Aorta (tissue), 5 donors: ENCODE results near the gene C1RL. TPM values are rescaled to one million over a fixed set of nuclear protein-coding genes. Genes with fewer than 3 reads are reported as not detected.

Experiments used
- ATAC-seq: fragments of 200-7000 bp; cut with Tn5 transposase; one replicate; pipeline ENCODE4 v1.9.1; 2022; ENCODE audit warnings: moderate library complexity; ENCODE audit not compliant: low FRiP score
- DNase-seq, 2 donors: peaks; one replicate each; pipeline ENCODE4 v3.0.0-alpha.2; 2020
- H3K27ac ChIP-seq, 2 donors: one replicate each; pipeline ENCODE4 v1.5.1; 2013; ENCODE audit warnings: low read length in 2 of 2, mild to moderate bottlenecking in 2 of 2, moderate library complexity in 2 of 2, control low read depth in 1 of 2, inconsistent platforms in 1 of 2, low read depth in 1 of 2
- H3K27me3 ChIP-seq, 2 donors: one replicate each; pipeline ENCODE4 v1.6.1; 2013; ENCODE audit warnings: control low read depth in 1 of 2, low read length in 1 of 2, mild to moderate bottlenecking in 1 of 2, moderate library complexity in 1 of 2; ENCODE audit not compliant: insufficient read depth in 2 of 2, control insufficient read depth in 1 of 2
- H3K36me3 ChIP-seq, 2 donors: one replicate each; pipeline ENCODE4 v1.6.1; 2013; ENCODE audit warnings: control low read depth in 1 of 2, low read length in 1 of 2, mild to moderate bottlenecking in 1 of 2; ENCODE audit not compliant: insufficient read depth in 2 of 2, control insufficient read depth in 1 of 2
- H3K4me1 ChIP-seq, 2 donors: one replicate each; pipeline ENCODE4 v1.6.1; 2013; ENCODE audit warnings: low read length in 2 of 2, control low read depth in 1 of 2, mild to moderate bottlenecking in 1 of 2, moderate library complexity in 1 of 2; ENCODE audit not compliant: insufficient read depth in 2 of 2, control insufficient read depth in 1 of 2
- H3K4me3 ChIP-seq, 2 donors: one replicate each; pipeline ENCODE4 v1.5.1; 2013; ENCODE audit warnings: low read length in 2 of 2, control low read depth in 1 of 2, mild to moderate bottlenecking in 1 of 2
- H3K9me3 ChIP-seq: one replicate; pipeline ENCODE4 v1.6.1; 2013; ENCODE audit warnings: mild to moderate bottlenecking, low read length; ENCODE audit not compliant: control insufficient read depth
- WGBS, 2 donors: extraction: QIAGEN DNeasy Blood & Tissue Kit; methylation state at CpG; one replicate each; pipeline ENCODE4 v1.1.7; 2013; 5-methylcytosine and 5-hydroxymethylcytosine counted together
- intact Hi-C, 2 donors: fragments of 100-400 bp; cut with DNase I; formaldehyde crosslinking; loops; one replicate each; pipeline versions ENCODE4 v1.14.2 to v1.15.0; 2022
- polyA plus RNA-seq, 2 donors: library from polyadenylated mRNA; stranded (reverse); fragments of 200-250 nt; gene quantifications; one replicate each; pipeline ENCODE4 v1.2.3, GENCODE V29; 2013
- total RNA-seq, 2 donors: library from RNA; stranded (reverse); fragmentation: NEBNext Ultra II Directional; extraction: Animal tissue kit (Norgen Biotek cat#: 25700); gene quantifications; one replicate each; pipeline ENCODE4 v1.2.1, GENCODE V29; 2021
- donor health status: healthy with polysubstance abuse.
- donor health status: Bipolar disorder and iron deficiency.
- donor health status: DM: no; HTN: no; CAD: no.
- donor health status: DM: no; HTN: no; CAD: no.
- donor health status: DM: yes; HTN: yes; CAD: no.

The C1RL gene
- total and polyA plus RNA-seq, 4 donors = 14.5 to 139 (median 83.6) TPM

GRCh38 chr12:7130701-7131501 is 21.9 kb upstream of the C1RL start:
- peak overlapping the region; percentile 37 to 66 for H3K4me3 ChIP-seq
- 5% methylated on average over 29 to 32 of the region's 32 CpGs for WGBS, 2 donors
- ATAC-seq (peak; percentile 67), DNase-seq (peak in 1 of 2 donors; percentile 71)
- no peaks in the 10 kb centered on the region for H3K9me3 ChIP-seq
- no peaks in the 10 kb centered on the region for H3K27me3 ChIP-seq
- no peaks in the 10 kb centered on the region for H3K4me1 ChIP-seq
- no peaks in the 10 kb centered on the region for H3K36me3 ChIP-seq
- intact Hi-C loops = no loop called here
- peak overlapping the region in 1 of 2 donors; percentile 22 for H3K27ac ChIP-seq

GRCh38 chr12:7129872-7130691 is 21.1 kb upstream of the C1RL start, which contains the start of gene CLSTN3:
TSS of gene CLSTN3 (plus strand) at chr12:7130371. CDS start at chr12:7130649, 278 bp downstream.
- intact Hi-C loops = no loop called here
- Histone ChIP-seq H3K4me3 (peak within 1 kb of the TSS; percentile 37 to 66), H3K36me3 (no peaks in the 10 kb centered on the region), H3K27me3 (no peaks in the 10 kb centered on the region), H3K9me3 (no peaks in the 10 kb centered on the region), H3K27ac (peak within 1 kb of the TSS in 1 of 2 donors; percentile 35), H3K4me1 (no peaks in the 10 kb centered on the region)
- peak; percentile 89 for ATAC-seq
- DNase-seq = peak; percentile 81 to 96
- 0% methylated on average over 28 to 40 of the region's 40 CpGs for WGBS, 2 donors

- H3K27me3 ChIP-seq = no peaks in the 10 kb centered on the region
- H3K36me3 ChIP-seq = no peaks in the 10 kb centered on the region
- no peak for DNase-seq
- H3K27ac ChIP-seq = no peak overlapping the region
- ATAC-seq = no peak
- intact Hi-C loops = no loop called here
- WGBS, 2 donors = 3% methylated on average over 19 of the region's 19 CpGs
- no peaks in the 10 kb centered on the region for H3K9me3 ChIP-seq
- peak overlapping the region; percentile 37 to 66 for H3K4me3 ChIP-seq
- H3K4me1 ChIP-seq = no peaks in the 10 kb centered on the region
These were observed 20.4 kb upstream of the C1RL start for GRCh38 chr12:7129287-7129871.

GRCh38 chr12:7128681-7129286 is 19.8 kb upstream of the C1RL start, which contains the start of gene RBP5:
TSS of gene RBP5 (minus strand) at chr12:7128889. CDS start at chr12:7128775, 114 bp downstream.
- peak within 1 kb of the TSS; percentile 37 to 66 for H3K4me3 ChIP-seq
- intact Hi-C loops = no loop called here
- no peaks in the 10 kb centered on the region for H3K9me3 ChIP-seq
- H3K27ac ChIP-seq = no peak within 1 kb of the TSS
- no peak for ATAC-seq
- 79 to 82% methylated on average over 7 of the region's 7 CpGs for WGBS, 2 donors
- H3K36me3 ChIP-seq = no peaks in the 10 kb centered on the region
- peak in 1 of 2 donors; percentile 35 for DNase-seq
- no peaks in the 10 kb centered on the region for H3K4me1 ChIP-seq
- H3K27me3 ChIP-seq = no peaks in the 10 kb centered on the region

GRCh38 chr12:7127916-7128626 is 19.1 kb upstream of the C1RL start:
- ATAC-seq (no peak), DNase-seq (no peak)
- intact Hi-C loops = no loop called here
- Histone ChIP-seq H3K9me3 (no peaks in the 10 kb centered on the region), H3K4me3 (no peak overlapping the region), H3K27ac (no peak overlapping the region), H3K36me3 (no peaks in the 10 kb centered on the region), H3K4me1 (no peaks in the 10 kb centered on the region), H3K27me3 (no peaks in the 10 kb centered on the region)
- 94% methylated on average over 16 to 17 of the region's 17 CpGs for WGBS, 2 donors

- intact Hi-C loops = no loop called here
- H3K27ac ChIP-seq = no peak overlapping the region
- H3K36me3 ChIP-seq = no peaks in the 10 kb centered on the region
- H3K4me1 ChIP-seq = no peaks in the 10 kb centered on the region
- H3K27me3 ChIP-seq = no peaks in the 10 kb centered on the region
- no peaks in the 10 kb centered on the region for H3K9me3 ChIP-seq
- ATAC-seq (no peak), DNase-seq (peak in 1 of 2 donors; percentile 3)
- H3K4me3 ChIP-seq = no peak overlapping the region
- 87 to 97% methylated on average over 4 of the region's 4 CpGs for WGBS, 2 donors
These were observed 16.7 kb upstream of the C1RL start for GRCh38 chr12:7125632-7126227.

- ATAC-seq = no peak
- H3K36me3 ChIP-seq = no peaks in the 10 kb centered on the region
These were observed 14.9 kb upstream of the C1RL start for GRCh38 chr12:7123806-7124522.

More at GRCh38 chr12:7123806-7124522, 14.9 kb upstream of the C1RL start:
- Histone ChIP-seq H3K4me3 (no peak overlapping the region), H3K27ac (no peak overlapping the region), H3K27me3 (no peaks in the 10 kb centered on the region), H3K9me3 (no peaks in the 10 kb centered on the region), H3K4me1 (no peaks in the 10 kb centered on the region)
- DNase-seq = no peak
- 78 to 80% methylated on average over 11 of the region's 11 CpGs for WGBS, 2 donors
- intact Hi-C loops = no loop called here
